ENCODE data around the gene LEFTY2. TPM values are rescaled to one million over a fixed set of nuclear protein-coding genes. Genes with fewer than 3 reads are reported as not detected.

The LEFTY2 gene
- total and polyA plus RNA-seq, 4 donors, result 0.09 to 0.24 TPM; not detected in 2

GRCh38 chr1:225923692-225924555 lies 17.1 kb downstream of the LEFTY2 start, which contains the start of gene PYCR2:
PYCR2 (minus strand) TSS chr1:225924250; CDS start chr1:225924110, 140 bp downstream.
- Histone ChIP-seq H3K27me3 (ENCODE audit: control insufficient read depth in 4 of 4, insufficient read depth in 4 of 4, low read length in 3 of 4) (no peaks in the 10 kb centered on the region), H3K4me3 (ENCODE audit: low read depth in 1 of 3, low read length in 3 of 3) (peak within 1 kb of the TSS; percentile 80 to 96 (median 92)), H3K36me3 (ENCODE audit: control insufficient read depth in 4 of 4, insufficient read depth in 3 of 4, low read depth in 1 of 4, low read length in 3 of 4) (peaks cover 0 to 13% (median 6%) of the 10 kb centered on the region in 4 donors), H3K9me3 (ENCODE audit: control insufficient read depth in 4 of 4, low read length in 3 of 4) (no peaks in the 10 kb centered on the region), H3K9ac (ENCODE audit: low read depth in 1 of 2, low read length in 2 of 2) (peak within 1 kb of the TSS; percentile 75 to 96), H3K4me1 (ENCODE audit: control insufficient read depth in 4 of 4, insufficient read depth in 4 of 4, low read length in 3 of 4) (peaks cover 2 to 15% (median 7%) of the 10 kb centered on the region in 4 donors), H3K27ac (ENCODE audit: low read depth in 1 of 2, low read length in 2 of 2) (peak within 1 kb of the TSS; percentile 85 to 88)
- peak; percentile 98 for DNase-seq (ENCODE audit: low spot score)
- TF ChIP-seq RXRA (IDR thresholded peaks at IDR 0.05) (peak in 1 of 2 donors; percentile 11), TAF1 (conservative IDR thresholded peaks at IDR 0.05) (peak; percentile 7), SP1 (IDR thresholded peaks at IDR 0.05) (peak; percentile 79), MAX (IDR thresholded peaks at IDR 0.05) (no peak), EGR1 (IDR thresholded peaks at IDR 0.05; ENCODE audit: low read depth in 2 of 2) (peak in 1 of 2 donors; percentile 30), REST (IDR thresholded peaks at IDR 0.05) (peak; percentile 55), RAD21 (IDR thresholded peaks at IDR 0.05) (peak in 1 of 2 donors; percentile 22), YY1 (IDR thresholded peaks at IDR 0.05) (peak; percentile 84), GABPA (IDR thresholded peaks at IDR 0.05 in 1 of 2, conservative IDR thresholded peaks at IDR 0.05 in 1 of 2) (peak; percentile 55 to 81), ATF3 (IDR thresholded peaks at IDR 0.05) (no peak)
- under 1% methylated on average over 80 of the region's 80 CpGs for WGBS

- TF ChIP-seq RXRA (IDR thresholded peaks at IDR 0.05) (peak; percentile 11 to 22), GABPA (IDR thresholded peaks at IDR 0.05 in 1 of 2, conservative IDR thresholded peaks at IDR 0.05 in 1 of 2) (no peak)
- Histone ChIP-seq H3K27me3 (ENCODE audit: control insufficient read depth in 4 of 4, insufficient read depth in 4 of 4, low read length in 3 of 4) (no peaks in the 10 kb centered on the region), H3K36me3 (ENCODE audit: control insufficient read depth in 4 of 4, insufficient read depth in 3 of 4, low read depth in 1 of 4, low read length in 3 of 4) (peaks cover 0 to 13% (median 8%) of the 10 kb centered on the region in 4 donors), H3K9me3 (ENCODE audit: control insufficient read depth in 4 of 4, low read length in 3 of 4) (no peaks in the 10 kb centered on the region), H3K4me3 (ENCODE audit: low read depth in 1 of 3, low read length in 3 of 3) (peak overlapping the region; percentile 80 to 96 (median 92)), H3K27ac (ENCODE audit: low read depth in 1 of 2, low read length in 2 of 2) (peak overlapping the region in 1 of 2 donors; percentile 85), H3K9ac (ENCODE audit: low read depth in 1 of 2, low read length in 2 of 2) (peak overlapping the region; percentile 75 to 96), H3K4me1 (ENCODE audit: control insufficient read depth in 4 of 4, insufficient read depth in 4 of 4, low read length in 3 of 4) (peaks cover 2 to 15% (median 7%) of the 10 kb centered on the region in 4 donors)
- WGBS, result 3% methylated on average over 8 of the region's 8 CpGs
- peak; percentile 60 for DNase-seq (ENCODE audit: low spot score)
These were observed 17.7 kb downstream of the LEFTY2 start for GRCh38 chr1:225923381-225923691.
